B cell (primary cell): ENCODE results near the gene PLGLB2. TPM values are rescaled to one million over a fixed set of nuclear protein-coding genes. Genes with fewer than 3 reads are reported as not detected.
"Not testable (repeated sequence)": the region's sequence is repeated elsewhere in the genome, so short reads cannot be mapped to it uniquely, and the experiment has no call there.

ENCODE experiments used
- ATAC-seq: fragments of 200-7000 bp; cut with Tn5 transposase; one replicate; pipeline ENCODE4 v1.10.0; 2021; ENCODE audit warnings: low read depth, mild to moderate bottlenecking, moderate number of reproducible peaks, moderate library complexity
- CTCF ChIA-PET: fragments of 350-600 bp; sonication (Branson Sonifier 250); formaldehyde crosslinking; loops from one replicate; lab custom pipeline; 2021; ENCODE audit warnings: antibody characterized with exemption, inconsistent platforms; lab: Charles Lee
- POLR2A ChIA-PET: fragments of 350-600 bp; sonication (Branson Sonifier 250); formaldehyde crosslinking; loops from one replicate; lab custom pipeline; 2021; ENCODE audit warnings: antibody characterized with exemption; lab: Charles Lee
- DNase-seq: peaks from one replicate; pipeline ENCODE4 v3.0.0; 2013
- H2AFZ ChIP-seq: 2 replicates; pipeline ENCODE4 v1.6.1; 2012; ENCODE audit warnings: mild to moderate bottlenecking, low read depth, low read length; ENCODE audit not compliant: insufficient read depth, poor library complexity, severe bottlenecking
- H3K27ac ChIP-seq, 2 donors: 1 replicate in 1 of 2; 2 replicates in 1 of 2; pipeline ENCODE4 v1.5.1; 2012 to 2013; ENCODE audit warnings: low read length in 2 of 2, mild to moderate bottlenecking in 2 of 2, moderate library complexity in 1 of 2
- H3K27me3 ChIP-seq, 4 experiments: fragments of 200-600 bp in 1 of 4; sonication (generic) in 1 of 4; replicated peaks in 1 of 4; 1 replicate in 2 of 4; 2 replicates in 2 of 4; pipeline versions ENCODE4 v1.6.1 to v1.7.0; 2013 to 2016; ENCODE audit warnings: low read length in 3 of 4, mild to moderate bottlenecking in 2 of 4, mixed read lengths in 1 of 4, moderate library complexity in 1 of 4; ENCODE audit not compliant: insufficient read depth in 4 of 4, control insufficient read depth in 3 of 4; ENCODE audit errors: control extremely low read depth in 1 of 4
- H3K36me3 ChIP-seq, 2 experiments: replicated peaks in 1 of 2; 1 replicate in 1 of 2; 2 replicates in 1 of 2; pipeline versions ENCODE4 v1.6.1 to v1.7.1; 2013; ENCODE audit warnings: low read length in 1 of 2; ENCODE audit not compliant: insufficient read depth in 2 of 2, control insufficient read depth in 1 of 2; ENCODE audit errors: control extremely low read depth in 1 of 2, extremely low read depth in 1 of 2
- H3K4me1 ChIP-seq, 2 donors: fragments of 200-600 bp in 1 of 2; sonication (generic) in 1 of 2; 1 replicate in 1 of 2; 2 replicates in 1 of 2; pipeline versions ENCODE4 v1.5.1 to v1.6.1; 2013 to 2017; ENCODE audit warnings: low read length in 2 of 2; ENCODE audit not compliant: control insufficient read depth in 2 of 2, insufficient read depth in 2 of 2
- H3K4me2 ChIP-seq: replicated peaks from 2 replicates; pipeline ENCODE3; 2012; ENCODE audit warnings: mild to moderate bottlenecking, low read depth, low read length; ENCODE audit not compliant: poor library complexity, severe bottlenecking
- H3K4me3 ChIP-seq, 5 experiments: fragments of 200-600 bp in 1 of 5; sonication (generic) in 1 of 5; 1 replicate in 3 of 5; 2 replicates in 2 of 5; pipeline versions ENCODE4 v1.5.1 to v1.7.0; 2011 to 2016; ENCODE audit warnings: low read length in 4 of 5, mild to moderate bottlenecking in 4 of 5, low read depth in 2 of 5, control low read depth in 1 of 5, moderate library complexity in 1 of 5; ENCODE audit not compliant: insufficient read depth in 1 of 5; ENCODE audit errors: control extremely low read depth in 1 of 5, extremely low read depth in 1 of 5
- H3K79me2 ChIP-seq: fragments of 200-600 bp; sonication (generic); one replicate; pipeline ENCODE4 v1.6.0; 2016; ENCODE audit warnings: low read length; ENCODE audit not compliant: control insufficient read depth, insufficient read depth
- H3K9ac ChIP-seq: fragments of 200-600 bp; sonication (generic); 2 replicates; pipeline ENCODE4 v1.6.1; 2017; ENCODE audit warnings: mild to moderate bottlenecking, low read length, moderate library complexity
- H3K9me3 ChIP-seq, 3 donors: one replicate each; pipeline versions ENCODE4 v1.6.1 to v1.7.1; 2013; ENCODE audit warnings: low read length in 2 of 3; ENCODE audit not compliant: control insufficient read depth in 2 of 3, insufficient read depth in 1 of 3; ENCODE audit errors: control extremely low read depth in 1 of 3
- H4K20me1 ChIP-seq: 2 replicates; pipeline ENCODE4 v1.6.0; 2012; ENCODE audit warnings: mild to moderate bottlenecking, low read length; ENCODE audit not compliant: insufficient read depth, control insufficient read depth, poor library complexity, severe bottlenecking
- H3K27ac Mint-ChIP-seq: one replicate; pipeline ENCODE4 v1.8.0; 2021; ENCODE audit warnings: mixed read lengths
- H3K27me3 Mint-ChIP-seq: one replicate; pipeline ENCODE4 v1.8.0; 2021; ENCODE audit warnings: mixed read lengths
- H3K4me1 Mint-ChIP-seq: one replicate; pipeline ENCODE4 v1.8.0; 2021; ENCODE audit warnings: mixed read lengths
- H3K4me3 Mint-ChIP-seq: one replicate; pipeline ENCODE4 v1.8.0; 2021; ENCODE audit warnings: mixed read lengths
- H3K9me3 Mint-ChIP-seq: one replicate; pipeline ENCODE4 v1.8.0; 2022; ENCODE audit warnings: mixed read lengths; ENCODE audit not compliant: insufficient read depth
- WGBS: methylation state at CpG from one replicate; pipeline ENCODE4 v1.1.5; 2013; ENCODE audit warnings: missing lambda C conversion rate; ENCODE audit not compliant: insufficient coverage; 5-methylcytosine and 5-hydroxymethylcytosine counted together
- intact Hi-C: fragments of 100-400 bp; cut with micrococcal nuclease; formaldehyde crosslinking; loops from one replicate; pipeline ENCODE4 v1.10.0; 2022
- polyA plus RNA-seq: library from polyadenylated mRNA; depleted of rRNA; stranded (reverse); fragments of >200 nt; gene quantifications from 2 replicates; pipeline ENCODE4 v1.2.3, GENCODE V29; 2012
- total RNA-seq, 2 donors: library from RNA; stranded (reverse); fragments of 120-200 nt in 1 of 2; gene quantifications; 1 replicate in 1 of 2; 2 replicates in 1 of 2; pipeline versions ENCODE4 v1.2.3 to v1.2.4, GENCODE V29; 2013 to 2022

PLGLB2 gene
- total and polyA plus RNA-seq, 2 donors (not counting 1 experiment from before 2014, with no cell fraction given): 2.0 to 6.1 TPM

DNA sequence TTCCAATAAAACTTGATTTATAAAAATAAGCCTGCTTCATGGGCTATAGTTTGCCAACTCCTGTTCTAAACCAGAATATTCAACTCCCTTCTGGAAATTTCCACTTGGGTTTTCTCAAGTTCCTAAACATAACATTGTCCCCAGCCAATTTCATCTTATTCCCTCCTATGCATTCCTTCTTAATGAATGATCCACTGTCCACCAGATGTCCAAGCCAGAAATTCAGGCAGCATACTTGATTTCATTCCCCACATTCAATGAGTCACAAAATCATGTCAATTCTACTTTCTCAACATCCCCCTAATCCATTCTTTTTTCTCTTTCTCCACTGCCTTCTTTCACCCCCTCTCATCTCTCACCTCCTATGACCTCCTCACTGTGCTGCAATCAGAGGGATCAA lies 7.0 kb upstream of the PLGLB2 start:
- H3K27ac Mint-ChIP-seq, H3K9me3 ChIP-seq, POLR2A ChIA-PET, H4K20me1 ChIP-seq, H2AFZ ChIP-seq, H3K9me3 Mint-ChIP-seq, intact Hi-C loops, H3K79me2 ChIP-seq, H3K4me3 Mint-ChIP-seq, H3K27ac ChIP-seq, CTCF ChIA-PET, H3K4me2 ChIP-seq, H3K4me3 ChIP-seq, H3K27me3 Mint-ChIP-seq, DNase-seq, H3K4me1 Mint-ChIP-seq, ATAC-seq, H3K36me3 ChIP-seq, H3K4me1 ChIP-seq, H3K27me3 ChIP-seq, H3K9ac ChIP-seq: not testable (repeated sequence)

DNA sequence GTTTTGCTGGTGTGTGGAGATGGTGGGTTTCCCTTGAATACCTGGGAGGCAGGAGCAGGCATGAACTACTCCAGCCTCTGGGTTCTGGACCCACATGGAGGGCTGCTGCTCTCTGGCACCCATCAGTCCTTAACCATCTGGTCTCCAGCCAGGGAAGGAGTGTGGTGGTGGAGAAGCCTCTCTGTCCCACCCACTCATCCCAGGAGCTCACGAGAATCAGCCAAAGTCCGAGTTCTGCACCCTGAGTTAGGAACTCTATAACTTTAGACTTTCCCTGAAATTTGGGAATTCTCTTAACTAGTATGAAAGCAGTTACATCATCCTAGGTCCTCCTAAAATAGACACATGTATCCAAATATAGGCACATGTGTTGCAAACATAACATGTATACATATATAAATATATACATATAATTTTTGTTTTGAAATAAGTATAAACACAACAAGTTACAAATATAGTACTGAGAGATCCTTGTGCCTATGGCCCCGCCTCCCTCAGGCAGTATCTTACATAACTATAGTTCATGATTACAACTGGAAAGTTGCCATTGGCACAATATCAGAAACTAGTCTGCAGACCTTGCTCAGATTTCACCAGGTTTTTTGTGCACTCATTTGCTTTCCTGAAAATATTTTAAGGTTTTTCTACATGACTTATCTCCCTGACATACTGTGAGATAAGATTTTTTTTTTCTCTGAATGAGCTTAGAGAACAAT lies 5.3 kb upstream of the PLGLB2 start:
- CTCF ChIA-PET, H3K36me3 ChIP-seq, ATAC-seq, H3K4me1 Mint-ChIP-seq, H2AFZ ChIP-seq, H3K27me3 ChIP-seq, H3K4me3 ChIP-seq, H3K9ac ChIP-seq, intact Hi-C loops, H4K20me1 ChIP-seq, POLR2A ChIA-PET, H3K9me3 ChIP-seq, H3K4me1 ChIP-seq, H3K27ac Mint-ChIP-seq, H3K9me3 Mint-ChIP-seq, H3K27me3 Mint-ChIP-seq, H3K4me2 ChIP-seq, H3K79me2 ChIP-seq, DNase-seq, H3K27ac ChIP-seq, H3K4me3 Mint-ChIP-seq: not testable (repeated sequence)
- no CpG with 5 or more reads among the region's 3 CpGs for WGBS

DNA sequence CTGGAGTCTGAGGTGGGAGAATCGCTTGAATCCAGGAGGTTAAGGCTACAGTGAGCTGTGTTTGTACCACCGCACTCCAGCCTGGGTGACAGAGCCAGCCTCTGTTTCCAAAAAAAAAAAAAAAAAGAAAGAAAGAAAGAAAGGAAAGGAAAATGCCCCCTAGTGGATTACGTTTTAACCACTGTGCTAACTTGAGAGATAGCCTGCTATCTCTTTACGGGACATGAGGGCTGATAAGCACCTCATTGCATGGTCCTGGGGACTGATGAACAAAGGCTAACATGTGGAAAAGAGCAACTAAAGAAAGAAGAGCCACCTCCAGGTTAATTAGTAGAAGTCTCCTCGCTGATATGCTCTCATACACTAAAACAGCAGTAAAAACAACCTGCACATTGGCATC lies 4.2 kb upstream of the PLGLB2 start:
- H3K36me3 ChIP-seq, H3K4me1 Mint-ChIP-seq, H3K27ac ChIP-seq, H3K9ac ChIP-seq, H3K4me1 ChIP-seq, H3K9me3 ChIP-seq, H3K9me3 Mint-ChIP-seq, CTCF ChIA-PET, H3K4me2 ChIP-seq, H3K27me3 Mint-ChIP-seq, H2AFZ ChIP-seq, H3K4me3 ChIP-seq, POLR2A ChIA-PET, H3K4me3 Mint-ChIP-seq, DNase-seq, ATAC-seq, H3K27me3 ChIP-seq, intact Hi-C loops, H3K79me2 ChIP-seq, H4K20me1 ChIP-seq, H3K27ac Mint-ChIP-seq: not testable (repeated sequence)
- WGBS: no CpG with 5 or more reads among the region's 5 CpGs

DNA sequence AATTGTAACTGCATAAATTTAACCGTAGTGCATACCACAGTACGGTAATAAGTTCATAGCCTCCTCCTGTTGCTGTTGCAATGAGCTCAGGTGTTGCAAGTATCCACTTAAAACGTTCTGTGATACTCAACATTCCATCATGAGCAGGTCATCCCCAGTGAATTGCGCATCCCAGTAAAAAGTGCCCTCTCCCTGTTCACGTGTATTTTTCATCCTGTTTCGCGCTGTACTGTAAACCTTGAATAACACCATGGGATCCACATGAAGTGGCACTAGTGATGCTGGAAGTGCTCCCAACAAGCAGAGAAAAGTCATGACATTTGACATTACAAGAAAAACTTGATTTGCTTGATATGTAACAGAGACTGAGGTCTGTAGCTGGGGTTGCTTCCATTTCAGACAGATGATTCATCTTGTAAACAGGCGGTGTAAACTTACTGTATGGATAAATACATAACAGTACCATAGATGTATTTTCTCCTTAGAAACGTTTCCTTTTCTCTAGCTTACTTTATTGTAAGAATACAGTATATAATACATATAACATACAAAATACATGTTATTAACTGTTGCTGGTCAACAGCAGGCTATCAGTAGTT lies 2.4 kb upstream of the PLGLB2 start:
- H3K9me3 ChIP-seq, H3K79me2 ChIP-seq, H3K27ac ChIP-seq, H3K4me3 ChIP-seq, H3K36me3 ChIP-seq, H2AFZ ChIP-seq, H3K4me3 Mint-ChIP-seq, H3K27me3 Mint-ChIP-seq, H3K4me2 ChIP-seq, DNase-seq, H3K4me1 Mint-ChIP-seq, H4K20me1 ChIP-seq, H3K27ac Mint-ChIP-seq, H3K9ac ChIP-seq, POLR2A ChIA-PET, intact Hi-C loops, H3K4me1 ChIP-seq, ATAC-seq, H3K9me3 Mint-ChIP-seq, H3K27me3 ChIP-seq, CTCF ChIA-PET: not testable (repeated sequence)
- WGBS: 100% methylated on average over 2 of the region's 9 CpGs
